ENCODE measurements around the gene FBXL14. TPM values are rescaled to one million over a fixed set of nuclear protein-coding genes. Genes with fewer than 3 reads are reported as not detected.

The FBXL14 gene
- total and polyA plus RNA-seq, 2 of the 13 experiments (the other 11 are each of a cell fraction or from before 2014, with no cell fraction given): 7.0 to 7.4 TPM

DNA sequence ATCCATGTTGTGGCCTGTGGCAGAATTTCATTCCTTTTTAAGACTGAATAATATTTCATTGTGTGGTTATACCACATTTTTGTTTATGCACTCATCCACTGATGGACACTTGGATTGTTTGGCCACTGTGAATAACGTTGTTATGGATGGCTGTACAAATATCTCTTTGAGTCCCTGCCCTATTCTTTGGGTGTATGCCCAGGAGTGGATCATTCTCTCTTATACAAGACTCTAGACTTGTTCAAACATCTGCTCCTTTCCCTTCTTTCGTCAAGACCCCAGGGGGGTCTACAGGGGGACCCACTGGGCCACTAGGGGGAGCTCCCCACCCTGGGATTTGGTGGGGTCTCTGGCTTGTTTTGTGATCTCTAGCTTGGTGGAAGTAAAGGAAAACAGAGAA lies 77.4 kb downstream of the FBXL14 start (continued):
- TF ChIP-seq, protein P1, sequence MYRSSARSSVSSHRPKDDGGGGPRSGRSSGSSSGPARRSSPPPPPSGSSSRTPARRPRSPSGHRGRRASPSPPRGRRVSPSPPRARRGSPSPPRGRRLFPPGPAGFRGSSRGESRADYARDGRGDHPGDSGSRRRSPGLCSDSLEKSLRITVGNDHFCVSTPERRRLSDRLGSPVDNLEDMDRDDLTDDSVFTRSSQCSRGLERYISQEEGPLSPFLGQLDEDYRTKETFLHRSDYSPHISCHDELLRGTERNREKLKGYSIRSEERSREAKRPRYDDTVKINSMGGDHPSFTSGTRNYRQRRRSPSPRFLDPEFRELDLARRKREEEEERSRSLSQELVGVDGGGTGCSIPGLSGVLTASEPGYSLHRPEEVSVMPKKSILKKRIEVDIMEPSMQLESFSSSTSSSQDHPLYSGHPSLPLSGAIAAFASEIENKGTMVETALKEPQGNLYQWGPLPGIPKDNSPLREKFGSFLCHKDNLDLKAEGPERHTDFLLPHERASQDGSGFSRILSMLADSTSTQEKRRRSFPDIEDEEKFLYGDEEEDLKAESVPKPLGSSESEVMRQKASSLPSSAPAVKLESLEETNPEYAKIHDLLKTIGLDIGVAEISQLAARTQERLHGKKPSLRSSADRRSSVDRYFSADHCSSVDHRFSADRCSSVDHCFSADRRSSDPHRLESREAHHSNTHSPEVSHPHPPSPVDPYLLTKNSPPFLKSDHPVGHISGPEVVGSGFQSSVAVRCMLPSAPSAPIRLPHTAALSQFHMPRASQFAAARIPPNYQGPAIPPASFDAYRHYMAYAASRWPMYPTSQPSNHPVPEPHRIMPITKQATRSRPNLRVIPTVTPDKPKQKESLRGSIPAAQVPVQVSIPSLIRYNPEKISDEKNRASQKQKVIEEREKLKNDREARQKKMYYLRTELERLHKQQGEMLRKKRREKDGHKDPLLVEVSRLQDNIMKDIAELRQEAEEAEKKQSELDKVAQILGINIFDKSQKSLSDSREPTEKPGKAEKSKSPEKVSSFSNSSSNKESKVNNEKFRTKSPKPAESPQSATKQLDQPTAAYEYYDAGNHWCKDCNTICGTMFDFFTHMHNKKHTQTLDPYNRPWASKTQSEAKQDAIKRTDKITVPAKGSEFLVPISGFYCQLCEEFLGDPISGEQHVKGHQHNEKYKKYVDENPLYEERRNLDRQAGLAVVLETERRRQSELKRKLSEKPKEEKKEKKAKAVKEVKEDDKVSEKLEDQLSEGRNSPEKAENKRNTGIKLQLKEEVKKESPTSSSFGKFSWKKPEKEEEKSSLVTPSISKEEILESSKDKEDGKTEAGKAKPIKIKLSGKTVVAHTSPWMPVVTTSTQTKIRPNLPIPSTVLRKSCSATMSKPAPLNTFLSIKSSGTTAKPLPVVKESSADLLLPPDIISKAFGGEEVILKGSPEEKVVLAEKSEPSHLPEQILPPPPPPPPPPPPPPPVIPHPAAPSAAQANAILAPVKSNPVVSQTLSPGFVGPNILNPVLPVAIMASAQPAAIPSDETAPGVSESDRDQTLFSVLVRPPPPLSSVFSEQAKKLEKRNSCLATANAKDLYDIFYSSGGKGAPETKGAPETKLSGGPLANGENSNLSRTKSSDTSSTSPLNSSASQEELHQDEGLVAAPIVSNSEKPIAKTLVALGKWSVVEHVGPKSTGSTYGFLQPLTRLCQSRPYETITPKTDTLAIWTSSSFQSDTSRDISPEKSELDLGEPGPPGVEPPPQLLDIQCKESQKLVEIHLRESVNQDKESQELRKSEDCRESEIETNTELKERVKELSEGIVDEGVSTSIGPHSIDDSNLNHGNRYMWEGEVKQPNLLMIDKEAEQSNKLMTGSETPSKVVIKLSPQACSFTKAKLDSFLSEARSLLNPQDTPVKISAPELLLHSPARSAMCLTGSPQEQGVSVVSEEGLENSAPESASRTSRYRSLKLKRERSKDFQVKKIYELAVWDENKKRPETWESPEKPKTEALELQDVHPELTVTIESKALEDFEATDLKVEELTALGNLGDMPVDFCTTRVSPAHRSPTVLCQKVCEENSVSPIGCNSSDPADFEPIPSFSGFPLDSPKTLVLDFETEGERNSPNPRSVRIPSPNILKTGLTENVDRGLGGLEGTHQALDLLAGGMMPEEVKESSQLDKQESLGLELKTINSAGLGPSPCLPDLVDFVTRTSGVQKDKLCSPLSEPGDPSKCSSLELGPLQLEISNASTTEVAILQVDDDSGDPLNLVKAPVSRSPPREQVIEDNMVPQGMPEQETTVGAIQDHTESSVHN (CRISPR knock-in tag; IDR thresholded peaks at IDR 0.05): no peak

Other genes starting within 250 kb of the FBXL14 start
- 0.04 TPM in 1 of 2 replicates, not detected in the other for gene WNT5B, start 34.6 kb upstream of the FBXL14 start, total RNA-seq (2016; rRNA removed; fragmentation: Illumina TruSeq; extraction: Trizol)
- gene WNT5B, start 34.6 kb upstream of the FBXL14 start, polyA plus RNA-seq (2011; rRNA removed): not detected in 2 replicates
- 35.2 and 40.8 TPM in 2 replicates for gene ADIPOR2, start 96.5 kb upstream of the FBXL14 start, total RNA-seq (2016; rRNA removed; fragmentation: Illumina TruSeq; extraction: Trizol)
- gene ADIPOR2, start 96.5 kb upstream of the FBXL14 start, polyA plus RNA-seq (2011; rRNA removed): 52.2 and 56.5 TPM in 2 replicates
- gene LRTM2, start 226.0 kb upstream of the FBXL14 start, total RNA-seq (2016; rRNA removed; fragmentation: Illumina TruSeq; extraction: Trizol): not detected in 2 replicates
- 0.09 and 0.17 TPM in 2 replicates for gene LRTM2, start 226.0 kb upstream of the FBXL14 start, polyA plus RNA-seq (2011; rRNA removed)

Measured in HepG2 (cell line).